ENCODE measurements around the gene COX6B2. TPM values are rescaled to one million over a fixed set of nuclear protein-coding genes. Genes with fewer than 3 reads are reported as not detected.

Gene COX6B2
- total RNA-seq, 4 donors from 2014 or later: 0.19 TPM; not detected in 3

DNA sequence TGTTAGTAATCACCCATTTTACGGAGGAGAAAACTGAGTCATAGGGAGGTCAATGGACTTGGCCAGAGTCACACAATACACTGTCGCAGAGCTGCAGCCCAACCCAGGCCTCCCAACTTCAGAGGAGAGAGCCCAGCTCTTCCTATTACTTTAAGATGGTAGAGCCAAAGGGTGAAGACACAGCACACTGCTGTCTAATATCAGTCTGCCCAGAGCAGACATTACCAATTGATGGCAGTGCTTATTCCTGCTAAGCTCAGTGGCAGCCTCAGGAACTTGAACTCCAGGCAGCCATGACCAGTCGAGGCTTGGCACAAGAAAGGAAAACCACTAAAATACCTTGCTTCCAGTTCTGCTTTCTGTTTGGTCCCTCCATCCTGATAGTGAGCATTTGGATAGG lies 47.8 kb downstream of the COX6B2 start:
- Histone ChIP-seq H3K27me3 (no peaks in the 10 kb centered on the region), H3K4me1 (peaks cover 5 to 6% (median 6%) of the 10 kb centered on the region in 4 donors), H3K9me3 (no peaks in the 10 kb centered on the region), H3K4me3 (no peak overlapping the region), H3K27ac (replicated peaks in 1 of 4) (no peak overlapping the region), H3K36me3 (peaks cover 3 to 69% (median 47%) of the 10 kb centered on the region in 4 donors)
- intact Hi-C loops (cut with DNase I): loop anchor here (10.0 kb wide), 1 partner anchor 108 kb away; no protein-coding TSS in a partner anchor
- no peak for DNase-seq (ENCODE audit: extremely low spot score)
- TF ChIP-seq POLR2AphosphoS5 (IDR thresholded peaks at IDR 0.05): no peak
- no peak for TF ChIP-seq EP300 (IDR thresholded peaks at IDR 0.05)
- TF ChIP-seq POLR2A (IDR thresholded peaks at IDR 0.05; ENCODE audit: low read depth): no peak
- TF ChIP-seq CTCF (IDR thresholded peaks at IDR 0.05): no peak
- 81% methylated on average over 3 of the region's 3 CpGs for WGBS

GRCh38 chr19:55305983-55306562 lies 48.4 kb downstream of the COX6B2 start:
- Histone ChIP-seq H3K4me1 (peaks cover 9 to 12% (median 10%) of the 10 kb centered on the region in 4 donors), H3K9me3 (no peaks in the 10 kb centered on the region), H3K27me3 (no peaks in the 10 kb centered on the region), H3K4me3 (no peak overlapping the region), H3K36me3 (peaks cover 3 to 69% (median 47%) of the 10 kb centered on the region in 4 donors), H3K27ac (replicated peaks in 1 of 4) (no peak overlapping the region)
- WGBS: 92% methylated on average over 17 of the region's 17 CpGs
- intact Hi-C loops (cut with DNase I): loop anchor here (10.0 kb wide), 1 partner anchor 109 kb away; no protein-coding TSS in a partner anchor
- no peak for TF ChIP-seq POLR2AphosphoS5 (IDR thresholded peaks at IDR 0.05)
- no peak for TF ChIP-seq EP300 (IDR thresholded peaks at IDR 0.05)
- TF ChIP-seq CTCF (IDR thresholded peaks at IDR 0.05): no peak
- no peak for TF ChIP-seq POLR2A (IDR thresholded peaks at IDR 0.05; ENCODE audit: low read depth)
- no peak for DNase-seq (ENCODE audit: extremely low spot score)

- intact Hi-C loops (cut with DNase I): loop anchor here (10.0 kb wide), 1 partner anchor 109 kb away; no protein-coding TSS in a partner anchor
- WGBS: 72% methylated on average over 7 of the region's 9 CpGs
- Histone ChIP-seq H3K9me3 (no peaks in the 10 kb centered on the region), H3K27ac (replicated peaks in 1 of 4) (no peak overlapping the region), H3K4me1 (peaks cover 9 to 12% (median 10%) of the 10 kb centered on the region in 4 donors), H3K4me3 (no peak overlapping the region), H3K36me3 (peaks cover 3 to 69% (median 46%) of the 10 kb centered on the region in 4 donors), H3K27me3 (no peaks in the 10 kb centered on the region)
- DNase-seq (ENCODE audit: extremely low spot score): no peak
- TF ChIP-seq POLR2A (IDR thresholded peaks at IDR 0.05; ENCODE audit: low read depth): no peak
- TF ChIP-seq CTCF (IDR thresholded peaks at IDR 0.05): no peak
- TF ChIP-seq EP300 (IDR thresholded peaks at IDR 0.05): no peak
- TF ChIP-seq POLR2AphosphoS5 (IDR thresholded peaks at IDR 0.05): no peak
These were observed 49.0 kb downstream of the COX6B2 start for GRCh38 chr19:55305491-55305890.

DNA sequence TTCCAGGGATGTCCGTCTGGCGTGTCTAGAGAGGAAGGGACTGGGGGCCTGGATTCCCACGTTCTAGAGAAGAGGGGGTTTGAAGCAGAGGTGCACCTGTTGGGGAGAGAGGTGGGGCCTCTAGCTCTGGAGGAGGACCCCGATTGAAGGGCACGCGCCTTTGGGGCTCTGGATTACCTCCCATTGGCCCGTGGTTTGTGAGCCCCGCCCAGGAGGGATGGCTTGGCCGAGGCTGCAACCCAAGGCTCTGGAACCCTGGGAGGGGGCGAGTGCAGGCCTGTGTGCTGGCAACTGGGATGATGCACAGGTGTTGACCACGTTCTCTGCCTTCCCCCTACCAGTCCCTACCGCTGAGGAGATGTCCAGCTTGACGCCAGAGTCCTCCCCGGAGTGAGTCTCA lies 49.5 kb downstream of the COX6B2 start:
- no peak overlapping the region for H3K27ac ChIP-seq (replicated peaks in 1 of 4)
- intact Hi-C loops (cut with DNase I): loop anchor here (5.0 to 10.0 kb wide), 3 partner anchors 37 to 110 kb away; partner anchors contain the start of gene TMEM238
- no peaks in the 10 kb centered on the region for H3K27me3 ChIP-seq
- 81% methylated on average over 12 of the region's 14 CpGs for WGBS
- peaks cover 3 to 71% (median 43%) of the 10 kb centered on the region in 4 donors for H3K36me3 ChIP-seq
- peaks cover 9 to 12% (median 10%) of the 10 kb centered on the region in 4 donors for H3K4me1 ChIP-seq
- H3K9me3 ChIP-seq: no peaks in the 10 kb centered on the region
- no peak for DNase-seq (ENCODE audit: extremely low spot score)
- TF ChIP-seq EP300 (IDR thresholded peaks at IDR 0.05) (no peak), CTCF (IDR thresholded peaks at IDR 0.05) (no peak), POLR2AphosphoS5 (IDR thresholded peaks at IDR 0.05) (no peak), POLR2A (IDR thresholded peaks at IDR 0.05; ENCODE audit: low read depth) (no peak)
- no peak overlapping the region for H3K4me3 ChIP-seq
